Skeletal muscle tissue (tissue), 4 donors: Measurements from ENCODE around the gene LRCH4. TPM values are rescaled to one million over a fixed set of nuclear protein-coding genes. Genes with fewer than 3 reads are reported as not detected.
"Not testable (repeated sequence)": the region's sequence is repeated elsewhere in the genome, so short reads cannot be mapped to it uniquely, and the experiment has no call there.

Experiments used
- H3K27ac ChIP-seq: one replicate; pipeline ENCODE4 v1.7.0; 2013; ENCODE audit warnings: mild to moderate bottlenecking, low read depth, low read length, inconsistent platforms
- H3K27me3 ChIP-seq, 3 donors: one replicate each; pipeline ENCODE4 v1.7.0; 2013; ENCODE audit warnings: low read length in 3 of 3; ENCODE audit not compliant: control insufficient read depth in 3 of 3, insufficient read depth in 3 of 3
- H3K36me3 ChIP-seq, 3 donors: one replicate each; pipeline ENCODE4 v1.7.0; 2013; ENCODE audit warnings: low read length in 3 of 3; ENCODE audit not compliant: control insufficient read depth in 3 of 3, insufficient read depth in 3 of 3
- H3K4me1 ChIP-seq, 3 donors: one replicate each; pipeline ENCODE4 v1.7.0; 2013; ENCODE audit warnings: low read length in 3 of 3, mild to moderate bottlenecking in 3 of 3; ENCODE audit not compliant: control insufficient read depth in 3 of 3, insufficient read depth in 3 of 3
- H3K4me3 ChIP-seq, 3 donors: one replicate each; pipeline ENCODE4 v1.7.0; 2013; ENCODE audit warnings: low read length in 3 of 3
- H3K9ac ChIP-seq, 3 donors: one replicate each; pipeline ENCODE4 v1.7.0; 2013; ENCODE audit warnings: low read length in 3 of 3, mild to moderate bottlenecking in 3 of 3, moderate library complexity in 2 of 3, low read depth in 1 of 3
- H3K9me3 ChIP-seq, 3 donors: one replicate each; pipeline ENCODE4 v1.7.0; 2013; ENCODE audit warnings: low read length in 3 of 3; ENCODE audit not compliant: control insufficient read depth in 3 of 3
- total RNA-seq: library from RNA; depleted of rRNA; stranded (reverse); fragments of >200 nt; gene quantifications from one replicate; pipeline ENCODE4 v1.2.3, GENCODE V29; 2014
- donor health status: Osteomylitis.

The LRCH4 gene
- total RNA-seq, 1 donor from 2014 or later = 6.3 TPM

DNA sequence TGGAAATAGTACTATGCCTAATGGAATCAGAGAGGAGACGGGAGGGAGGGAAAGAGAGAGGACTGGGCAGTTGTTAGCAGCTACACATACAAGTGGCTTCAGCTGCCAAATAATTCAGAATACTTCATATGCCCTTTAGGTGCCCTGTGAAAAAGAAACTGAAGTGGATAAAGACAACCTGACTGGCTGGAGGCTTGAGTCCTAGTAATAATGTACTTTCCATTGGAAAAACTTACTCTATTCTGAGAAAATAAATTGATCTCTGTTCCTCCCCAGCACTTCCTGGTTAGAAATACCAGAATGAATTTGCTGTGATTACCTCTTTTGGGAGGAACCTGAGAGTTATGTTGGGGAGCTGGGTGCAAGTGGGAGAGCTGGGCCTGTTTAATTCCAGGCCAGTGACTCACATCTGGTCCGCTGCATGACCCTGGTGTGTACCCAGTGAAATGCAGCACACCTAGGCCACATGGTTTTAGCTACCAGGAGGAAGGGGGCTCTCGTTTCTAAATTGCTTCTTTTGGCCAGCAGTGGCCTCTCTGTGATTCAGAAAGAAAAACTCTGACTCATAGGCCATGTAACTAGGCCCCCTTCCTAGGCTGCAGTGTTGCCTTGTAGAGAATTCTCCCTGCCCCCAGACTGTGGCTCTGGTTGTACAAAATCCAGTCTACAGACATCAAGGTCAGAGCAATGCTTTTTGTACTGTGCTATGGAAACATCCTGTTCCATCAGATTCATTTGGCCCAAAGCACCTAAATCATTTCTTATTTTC is 40.4 kb downstream of the LRCH4 start:
- peak overlapping the region in 1 of 3 donors; percentile 3 for H3K4me3 ChIP-seq
- H3K9me3 ChIP-seq = no peaks in the 10 kb centered on the region
- H3K9ac ChIP-seq = peak overlapping the region in 2 of 3 donors; percentile 23 to 25
- peaks cover 0 to 4% (median 3%) of the 10 kb centered on the region in 3 donors for H3K36me3 ChIP-seq
- peaks cover 30 to 36% (median 33%) of the 10 kb centered on the region in 3 donors for H3K4me1 ChIP-seq
- H3K27ac ChIP-seq = peak overlapping the region; percentile 76
- no peaks in the 10 kb centered on the region for H3K27me3 ChIP-seq

DNA sequence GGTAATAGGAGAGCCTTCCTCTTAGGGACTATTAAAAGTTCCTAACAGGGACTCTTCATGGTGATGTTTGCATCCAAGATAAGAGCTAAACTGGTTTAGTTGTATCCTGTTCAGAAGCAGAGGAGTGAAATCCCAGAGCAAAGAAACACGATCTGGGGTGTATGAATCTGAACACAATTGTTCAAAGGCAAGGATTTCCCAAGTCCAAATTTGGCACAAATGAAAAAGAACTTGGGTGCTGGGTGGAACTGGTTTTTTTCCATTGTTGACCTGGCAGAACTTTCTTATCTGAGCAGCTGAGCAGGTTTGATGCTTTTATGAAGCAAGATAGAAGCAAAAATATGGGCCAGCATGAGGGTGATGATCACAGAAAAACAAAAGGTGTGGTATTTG is 41.0 kb downstream of the LRCH4 start:
- Histone ChIP-seq H3K9ac (no peak overlapping the region), H3K27me3 (no peaks in the 10 kb centered on the region), H3K4me1 (peaks cover 34 to 40% (median 35%) of the 10 kb centered on the region in 3 donors), H3K9me3 (no peaks in the 10 kb centered on the region), H3K36me3 (no peaks in the 10 kb centered on the region), H3K4me3 (no peak overlapping the region), H3K27ac (peak overlapping the region; percentile 76)

DNA sequence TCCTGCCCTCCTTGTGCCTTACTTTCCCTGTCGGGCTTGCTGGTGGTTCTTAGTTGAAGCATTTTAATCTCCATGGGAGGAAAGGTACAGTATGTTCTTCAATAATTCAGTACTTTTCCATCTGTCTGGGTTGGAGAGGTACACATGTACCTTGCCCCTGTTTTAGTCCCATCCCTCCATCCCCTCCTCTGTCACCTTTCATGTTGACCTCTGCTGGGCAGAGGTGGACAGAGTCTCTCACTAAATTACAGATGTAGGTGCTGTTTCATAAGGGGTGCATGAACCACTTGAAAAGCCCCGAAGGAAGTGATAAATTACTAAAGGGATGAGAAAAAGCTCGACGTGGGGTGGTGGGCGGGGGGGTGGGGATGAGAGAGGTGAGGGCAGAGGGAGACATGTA is 41.5 kb downstream of the LRCH4 start:
- H3K4me1 ChIP-seq = peaks cover 38 to 45% (median 39%) of the 10 kb centered on the region in 3 donors

DNA sequence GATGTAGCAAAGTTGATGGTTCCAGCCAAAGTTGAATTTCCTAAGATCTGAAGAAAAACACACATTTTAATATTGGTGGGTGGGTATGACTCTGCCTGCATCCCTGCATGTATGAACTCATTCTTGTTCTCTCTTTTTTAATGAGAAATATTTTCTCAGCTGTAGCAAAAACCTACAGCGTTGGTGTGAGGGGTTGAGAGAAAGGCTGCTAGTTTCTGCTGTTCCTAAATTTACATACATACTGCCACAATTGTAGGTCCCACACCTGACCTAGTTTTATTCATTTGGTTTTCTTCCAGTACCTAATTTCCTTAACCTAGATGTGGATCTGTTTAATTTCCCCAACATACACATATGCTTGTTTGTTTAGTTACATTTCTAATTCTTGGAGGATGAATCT is 42.3 kb downstream of the LRCH4 start:
- Histone ChIP-seq H3K9ac (no peak overlapping the region), H3K4me1 (peaks cover 38 to 45% (median 40%) of the 10 kb centered on the region in 3 donors), H3K36me3 (no peaks in the 10 kb centered on the region), H3K27me3 (no peaks in the 10 kb centered on the region), H3K9me3 (no peaks in the 10 kb centered on the region), H3K4me3 (no peak overlapping the region), H3K27ac (no peak overlapping the region)

More for the DNA sequence above, 41.5 kb downstream of the LRCH4 start:
- Histone ChIP-seq H3K36me3 (no peaks in the 10 kb centered on the region), H3K4me3 (no peak overlapping the region), H3K9me3 (no peaks in the 10 kb centered on the region), H3K27me3 (no peaks in the 10 kb centered on the region), H3K9ac (no peak overlapping the region), H3K27ac (peak overlapping the region; percentile 19)

DNA sequence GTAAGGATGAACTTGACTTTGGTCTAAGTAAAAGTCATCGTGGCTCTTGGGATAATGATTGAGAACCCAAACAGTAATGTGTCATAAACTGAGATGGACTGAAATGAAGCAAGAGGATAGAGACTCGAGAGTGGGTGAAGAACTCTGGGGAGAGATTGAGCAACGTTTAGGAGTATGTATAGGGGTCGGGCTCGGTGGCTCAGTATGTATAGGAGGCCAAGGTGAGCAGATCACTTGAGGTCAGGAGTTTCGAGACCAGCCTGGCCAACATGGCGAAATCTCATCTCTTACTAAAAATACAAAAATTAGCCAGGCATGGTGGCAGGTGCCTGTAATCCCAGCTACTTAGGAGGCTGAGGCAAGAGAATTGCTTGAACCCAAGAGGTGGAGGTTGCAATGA is 44.6 kb downstream of the LRCH4 start:
- not testable (repeated sequence) for H3K9me3 ChIP-seq, H3K27ac ChIP-seq, H3K4me3 ChIP-seq, H3K27me3 ChIP-seq, H3K9ac ChIP-seq, H3K36me3 ChIP-seq
- peaks cover 28 to 34% (median 31%) of the 10 kb centered on the region in 3 donors for H3K4me1 ChIP-seq

DNA sequence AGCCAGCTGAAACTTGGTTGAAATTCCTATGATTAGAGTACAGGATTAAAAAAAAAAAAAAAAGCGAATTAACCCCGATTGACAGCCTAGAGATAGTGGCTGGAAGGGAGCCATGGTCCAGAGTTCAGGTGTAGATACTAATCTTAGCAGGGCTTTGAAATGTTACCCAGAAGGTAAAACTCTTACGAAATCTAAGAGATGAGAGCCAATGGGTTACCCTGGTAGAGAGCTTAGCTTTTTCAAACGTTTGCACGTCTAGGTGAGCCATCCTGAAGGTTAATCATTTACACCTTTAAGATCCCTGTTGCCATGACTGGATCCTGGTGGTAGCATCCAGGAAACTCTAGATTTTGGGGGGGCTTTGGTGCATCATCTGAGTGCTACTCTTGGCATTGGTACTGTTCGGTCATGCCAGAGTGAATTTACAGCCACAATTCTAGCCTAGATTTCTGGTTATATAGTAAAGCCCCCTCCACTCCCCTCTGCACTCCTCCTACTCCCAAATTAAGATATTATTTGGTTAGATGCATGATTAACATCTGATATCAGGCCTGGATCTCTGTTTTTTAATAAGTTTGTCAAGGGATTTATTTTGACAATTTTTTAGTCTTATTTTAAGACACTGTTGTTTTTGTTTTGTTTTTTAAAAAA is 45.7 kb downstream of the LRCH4 start:
- H3K4me1 ChIP-seq = peaks cover 16 to 22% (median 20%) of the 10 kb centered on the region in 3 donors
- H3K27ac ChIP-seq = no peak overlapping the region
- H3K27me3 ChIP-seq = no peaks in the 10 kb centered on the region
- H3K36me3 ChIP-seq = no peaks in the 10 kb centered on the region
- H3K4me3 ChIP-seq = peak overlapping the region; percentile 76 to 83 (median 79)
- peak overlapping the region; percentile 45 to 66 (median 51) for H3K9ac ChIP-seq
- H3K9me3 ChIP-seq = no peaks in the 10 kb centered on the region

DNA sequence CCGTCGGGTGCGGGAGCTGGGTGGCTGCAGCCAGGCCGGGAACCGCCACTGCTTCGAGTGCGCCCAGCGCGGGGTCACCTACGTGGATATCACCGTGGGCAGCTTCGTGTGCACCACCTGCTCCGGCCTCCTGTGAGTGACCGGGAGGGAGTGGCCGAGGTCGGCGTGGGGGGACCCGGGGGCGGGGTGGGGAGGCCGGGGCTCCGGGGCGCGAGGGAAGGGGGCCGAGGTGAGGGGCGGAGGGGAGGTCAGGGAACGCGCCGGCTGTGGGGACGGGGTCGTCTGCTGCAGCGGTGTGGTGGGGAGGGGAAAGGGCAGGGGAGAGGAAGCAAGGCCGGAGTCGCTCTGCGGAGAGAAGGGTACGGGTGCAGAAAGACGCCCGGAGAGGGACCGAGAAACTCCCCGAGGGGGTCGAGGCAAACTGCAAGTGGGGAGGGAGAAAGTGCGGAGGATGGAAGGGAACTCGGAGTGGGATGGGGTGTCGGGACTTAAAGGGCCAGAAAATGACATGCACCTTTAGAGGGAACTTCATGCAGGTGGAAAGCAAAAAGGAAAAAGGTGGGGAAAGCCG is 46.4 kb downstream of the LRCH4 start:
- Histone ChIP-seq H3K27me3 (no peaks in the 10 kb centered on the region), H3K27ac (no peak overlapping the region), H3K4me3 (peak overlapping the region; percentile 76 to 83 (median 79)), H3K9ac (peak overlapping the region; percentile 51 to 76 (median 57)), H3K9me3 (no peaks in the 10 kb centered on the region), H3K4me1 (peaks cover 12 to 17% (median 14%) of the 10 kb centered on the region in 3 donors), H3K36me3 (no peaks in the 10 kb centered on the region)

DNA sequence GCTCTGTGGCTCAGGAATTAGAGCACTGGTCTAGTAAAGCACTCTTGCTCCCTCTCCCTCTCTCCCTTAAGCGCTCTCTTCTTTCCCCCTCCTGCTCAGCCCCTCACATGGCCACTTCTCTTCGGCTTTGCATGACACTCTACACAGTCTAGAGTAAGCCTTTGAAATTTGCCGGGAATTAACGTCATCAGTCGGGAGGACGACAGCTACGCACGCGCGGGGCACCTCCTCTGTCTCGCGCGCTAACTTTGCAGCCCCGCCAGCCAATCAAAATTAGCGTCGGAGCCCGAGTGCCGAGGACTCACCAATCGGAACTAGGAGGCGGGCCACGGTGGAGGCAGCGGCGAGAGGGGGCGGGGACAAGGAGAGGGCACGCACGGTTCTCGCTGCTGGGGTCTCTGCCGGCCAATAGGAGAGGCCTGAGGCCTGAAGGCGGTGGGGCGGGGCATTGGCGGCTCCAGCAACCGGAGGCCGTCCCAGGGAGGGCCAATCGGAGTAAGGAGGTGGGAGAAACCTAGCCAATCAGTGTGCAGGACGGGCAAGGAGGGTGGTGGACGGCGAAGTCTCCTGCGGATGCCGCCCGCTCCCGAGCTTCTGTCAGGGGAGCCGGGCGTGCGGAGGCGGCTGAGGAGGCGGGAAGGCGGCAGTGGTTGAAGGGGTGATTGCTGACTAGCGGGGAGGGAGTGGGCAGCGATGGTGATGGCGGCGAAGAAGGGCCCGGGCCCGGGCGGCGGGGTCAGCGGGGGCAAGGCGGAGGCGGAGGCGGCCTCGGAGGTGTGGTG is 47.1 kb downstream of the LRCH4 start, which contains the start of gene AGFG2:
AGFG2 (plus strand) TSS at position 550 of the 782 bp plus-strand sequence; CDS start at position 694, 144 bp downstream.
- Histone ChIP-seq H3K9ac (peak within 1 kb of the TSS; percentile 51 to 76 (median 68)), H3K27ac (peak within 1 kb of the TSS; percentile 65), H3K36me3 (no peaks in the 10 kb centered on the region)

DNA sequence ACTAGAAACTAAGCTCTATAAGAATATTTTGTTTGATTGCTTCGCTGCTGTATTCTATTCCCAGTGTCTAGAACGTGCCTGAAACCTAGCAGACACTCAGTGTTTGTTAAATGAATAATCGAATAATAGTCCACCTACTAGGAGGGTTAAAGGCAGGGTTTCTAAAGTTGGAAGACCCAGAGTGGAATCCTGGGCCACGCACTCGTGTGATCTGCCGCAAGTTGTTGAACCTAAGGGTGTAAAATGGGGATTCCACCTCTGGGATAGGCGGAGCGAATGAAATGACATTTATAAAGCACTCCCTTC is 47.6 kb downstream of the LRCH4 start:
- H3K4me1 ChIP-seq = peaks cover 12 to 14% (median 12%) of the 10 kb centered on the region in 3 donors
- H3K36me3 ChIP-seq = no peaks in the 10 kb centered on the region
- peak overlapping the region; percentile 64 to 70 (median 69) for H3K4me3 ChIP-seq
- peaks cover under 1 to 2% (median 1%) of the 10 kb centered on the region in 3 donors for H3K27me3 ChIP-seq
- H3K9ac ChIP-seq = peak overlapping the region; percentile 22 to 68 (median 51)
- H3K27ac ChIP-seq = peak overlapping the region; percentile 65
- H3K9me3 ChIP-seq = no peaks in the 10 kb centered on the region

More for the DNA sequence above, 47.1 kb downstream of the LRCH4 start, which contains the start of gene AGFG2:
- no peaks in the 10 kb centered on the region for H3K27me3 ChIP-seq
- H3K9me3 ChIP-seq = no peaks in the 10 kb centered on the region
- H3K4me3 ChIP-seq = peak within 1 kb of the TSS; percentile 76 to 83 (median 79)
- H3K4me1 ChIP-seq = peaks cover 12 to 14% (median 12%) of the 10 kb centered on the region in 3 donors
